Ramos (cell line): Measurements from ENCODE around the gene TRAPPC6A.

Experiments
- in situ Hi-C: fragments of 300-500 bp; cut with MboI; formaldehyde crosslinking; loops from one replicate; pipeline ENCODE4 v1.14.3; 2022; ENCODE audit warnings: low sequenced_read_pairs; ENCODE audit not compliant: unreplicated experiment

The TRAPPC6A gene

DNA sequence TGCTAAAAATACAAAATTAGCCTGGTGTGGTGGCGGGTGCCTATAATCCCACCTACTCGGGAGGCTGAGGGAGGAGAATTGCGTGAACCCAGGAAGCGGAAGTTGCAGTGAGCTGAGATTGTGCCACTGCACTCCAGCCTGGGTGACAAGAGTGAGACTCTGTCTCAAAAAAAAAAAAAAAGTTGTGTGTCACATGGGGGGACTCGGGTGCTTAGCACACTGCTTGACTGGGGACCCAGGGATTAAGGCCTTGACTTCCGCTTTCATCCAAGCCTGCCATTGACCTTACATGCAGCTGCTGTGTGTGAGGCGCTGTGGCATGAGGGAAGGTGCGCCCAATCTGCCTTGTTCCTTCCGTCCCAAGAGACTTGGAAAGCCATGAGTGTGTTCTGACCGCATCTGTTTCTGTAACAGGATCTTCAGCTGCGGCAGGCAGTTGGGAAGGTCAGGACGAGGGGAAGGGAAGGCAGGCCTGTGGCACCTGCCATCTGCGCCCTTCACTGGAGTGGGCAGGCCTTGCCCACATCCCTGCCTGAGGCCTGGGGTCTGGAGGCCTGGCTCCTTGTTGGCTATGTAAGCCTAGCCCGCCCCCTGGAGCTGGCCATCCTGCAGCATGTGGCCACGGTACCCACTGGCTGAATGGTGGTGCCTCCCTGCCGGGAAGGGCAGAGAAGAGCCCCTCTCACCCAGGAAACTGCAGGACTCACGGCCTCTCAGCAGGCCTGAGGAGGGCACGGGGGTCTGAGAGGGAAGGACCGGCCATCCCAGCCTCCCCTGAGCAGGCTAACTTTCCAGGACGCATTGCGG lies 62.0 kb downstream of the TRAPPC6A start:
- in situ Hi-C loops = no loop called here

GRCh38 chr19:45114116-45114515 lies 63.9 kb downstream of the TRAPPC6A start:
- in situ Hi-C loops = no loop called here

- in situ Hi-C loops = no loop called here
Measured at GRCh38 chr19:45113628-45114027, 64.4 kb downstream of the TRAPPC6A start.
